Neural cell (in vitro differentiated cells): ENCODE results near the gene TULP4. TPM values are rescaled to one million over a fixed set of nuclear protein-coding genes. Genes with fewer than 3 reads are reported as not detected.

Source experiments
- H2AFZ ChIP-seq: fragments of 200-600, 300-800 bp; sonication (generic), shearing (Covaris generic); 2 replicates; pipeline ENCODE4 v1.6.0; 2014; ENCODE audit warnings: low read depth, mild to moderate bottlenecking, antibody characterized with exemption, low read length, moderate library complexity
- H3F3A ChIP-seq: fragments of 200-600 bp; shearing (Covaris generic); 2 replicates; pipeline ENCODE4 v1.6.1; 2016; ENCODE audit warnings: mild to moderate bottlenecking, moderate library complexity, mixed read lengths, antibody characterized with exemption, low read length; ENCODE audit not compliant: insufficient read depth, poor library complexity, severe bottlenecking
- H3K27ac ChIP-seq: fragments of 200-600, 300-800 bp; sonication (generic), shearing (Covaris generic); 2 replicates; pipeline ENCODE4 v1.5.1; 2014; ENCODE audit warnings: mild to moderate bottlenecking, low read length, moderate library complexity
- H3K27me3 ChIP-seq: fragments of 300-800, 200-600 bp; sonication (generic), shearing (Covaris generic); 2 replicates; pipeline ENCODE4 v1.6.0; 2014; ENCODE audit warnings: mild to moderate bottlenecking, low read depth, low read length, moderate library complexity; ENCODE audit not compliant: insufficient read depth
- H3K36me3 ChIP-seq: fragments of 300-800, 200-600 bp; sonication (generic), shearing (Covaris generic); 2 replicates; pipeline ENCODE4 v1.5.1; 2014; ENCODE audit warnings: mild to moderate bottlenecking, antibody characterized with exemption, low read length, moderate library complexity; ENCODE audit not compliant: insufficient read depth
- H3K4me2 ChIP-seq: fragments of 300-800, 200-600 bp; sonication (generic), shearing (Covaris generic); 2 replicates; pipeline ENCODE4 v1.6.0; 2014; ENCODE audit warnings: mild to moderate bottlenecking, low read length
- H3K4me3 ChIP-seq: fragments of 300-800, 200-600 bp; sonication (generic), shearing (Covaris generic); 2 replicates; pipeline ENCODE4 v1.5.1; 2014; ENCODE audit warnings: mild to moderate bottlenecking, low read length, moderate library complexity
- H3K79me2 ChIP-seq: fragments of 200-600 bp; shearing (Covaris generic); replicated peaks from 2 replicates; pipeline ENCODE4 v1.6.0; 2014; ENCODE audit warnings: mild to moderate bottlenecking, low read length, moderate library complexity; ENCODE audit not compliant: insufficient read depth
- H3K9ac ChIP-seq: fragments of 300-800, 200-600 bp; sonication (generic), shearing (Covaris generic); 2 replicates; pipeline ENCODE4 v1.6.1; 2016; ENCODE audit warnings: mild to moderate bottlenecking, low read length, mixed read lengths
- H3K9me2 ChIP-seq: fragments of 200-600 bp; shearing (Covaris generic); 2 replicates; pipeline ENCODE4 v1.6.1; 2016; ENCODE audit warnings: mild to moderate bottlenecking, low read length, mixed read lengths; ENCODE audit not compliant: insufficient read depth
- H3K9me3 ChIP-seq: fragments of 200-600, 300-800 bp; sonication (generic), shearing (Covaris generic); 2 replicates; pipeline ENCODE4 v1.6.1; 2016; ENCODE audit warnings: mild to moderate bottlenecking, mixed run types, low read length, moderate library complexity, mixed read lengths
- H4K20me1 ChIP-seq: fragments of 200-600 bp; shearing (Covaris generic); 2 replicates; pipeline ENCODE4 v1.6.1; 2016; ENCODE audit warnings: mild to moderate bottlenecking, mixed run types; ENCODE audit not compliant: insufficient read depth
- EP300 ChIP-seq: fragments of 450-650 bp; conservative IDR thresholded peaks from 2 replicates; pipeline ENCODE4 v1.6.1; 2014; ENCODE audit warnings: antibody characterized with exemption, mild to moderate bottlenecking, moderate library complexity; ENCODE audit not compliant: poor library complexity, severe bottlenecking
- EZH2 ChIP-seq: fragments of 200-600, 300-800 bp; shearing (Covaris generic), sonication (generic); IDR thresholded peaks from 2 replicates; pipeline ENCODE4 v1.6.1; 2014; ENCODE audit warnings: antibody characterized with exemption, low read length, borderline replicate concordance, mild to moderate bottlenecking; ENCODE audit not compliant: insufficient read depth, poor library complexity, severe bottlenecking
- MXI1 ChIP-seq: fragments of 450-650 bp; conservative IDR thresholded peaks from 2 replicates; pipeline ENCODE4 v1.6.1; 2014; ENCODE audit warnings: antibody characterized with exemption, mild to moderate bottlenecking; ENCODE audit not compliant: poor library complexity, severe bottlenecking
- POLR2AphosphoS5 ChIP-seq: IDR thresholded peaks from 2 replicates; pipeline ENCODE4 v1.6.1; 2012
- RAD21 ChIP-seq: fragments of 450-650 bp; conservative IDR thresholded peaks from 2 replicates; pipeline ENCODE4 v1.6.1; 2014; ENCODE audit warnings: antibody characterized with exemption, mild to moderate bottlenecking, moderate library complexity
- REST ChIP-seq: IDR thresholded peaks from 2 replicates; pipeline ENCODE4 v1.6.1; 2012; ENCODE audit warnings: borderline replicate concordance
- SMC3 ChIP-seq: fragments of 450-650 bp; conservative IDR thresholded peaks from 2 replicates; pipeline ENCODE4 v1.6.1; 2014; ENCODE audit warnings: antibody characterized with exemption, mild to moderate bottlenecking, moderate library complexity; ENCODE audit not compliant: poor library complexity
- TAF1 ChIP-seq: IDR thresholded peaks from 2 replicates; pipeline ENCODE4 v1.6.1; 2012; ENCODE audit warnings: low read depth
- polyA plus RNA-seq: library from polyadenylated mRNA; depleted of rRNA; stranded (reverse); fragments of >200 nt; gene quantifications from 2 replicates; pipeline ENCODE4 v1.2.3, GENCODE V29; 2014
- TF ChIP-seq, protein P1 (sequence below): fragments of 450-650 bp; IDR thresholded peaks from 2 replicates; pipeline ENCODE4 v1.5.1; 2014; ENCODE audit warnings: antibody characterized with exemption, mild to moderate bottlenecking, moderate library complexity; ENCODE audit not compliant: poor library complexity, severe bottlenecking

TULP4 gene
- polyA plus RNA-seq, 1 donor from 2014 or later: 30.6 TPM

GRCh38 chr6:158312672-158313397, 570 bp downstream of the TULP4 start (continued):
- no peak for TF ChIP-seq MXI1

DNA sequence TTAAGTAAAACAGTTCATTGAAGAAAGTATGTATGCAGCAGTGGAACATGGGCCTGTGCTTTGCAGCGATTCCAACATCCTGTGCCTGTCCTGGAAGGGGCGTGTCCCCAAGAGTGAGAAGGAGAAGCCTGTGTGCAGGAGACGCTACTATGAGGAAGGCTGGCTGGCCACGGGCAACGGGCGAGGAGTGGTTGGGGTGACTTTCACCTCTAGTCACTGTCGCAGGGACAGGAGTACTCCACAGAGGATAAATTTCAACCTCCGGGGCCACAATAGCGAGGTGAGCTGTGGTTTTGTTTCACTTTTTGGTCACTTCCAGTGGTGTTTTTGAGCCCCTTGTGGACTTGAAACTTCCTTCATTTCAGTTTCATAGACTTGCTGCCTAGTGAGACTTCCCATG, 1.7 kb downstream of the TULP4 start:
- Histone ChIP-seq H3F3A (no peaks in the 10 kb centered on the region), H3K4me3 (no peak overlapping the region), H3K27me3 (no peaks in the 10 kb centered on the region), H3K9me2 (no peaks in the 10 kb centered on the region), H3K36me3 (peaks cover 30% of the 10 kb centered on the region), H3K27ac (no peak overlapping the region), H3K4me2 (no peak overlapping the region), H2AFZ (no peak overlapping the region), H4K20me1 (peaks cover 3% of the 10 kb centered on the region), H3K9ac (no peak overlapping the region), H3K79me2 (peaks cover 18% of the 10 kb centered on the region), H3K9me3 (peaks cover 7% of the 10 kb centered on the region)
- TF ChIP-seq TAF1 (no peak), EP300 (no peak), REST (no peak), EZH2 (no peak), SMC3 (no peak)

GRCh38 chr6:158314737-158315136, 2.5 kb downstream of the TULP4 start:
- Histone ChIP-seq H3K27me3 (no peaks in the 10 kb centered on the region), H3K27ac (no peak overlapping the region), H3K79me2 (peaks cover 18% of the 10 kb centered on the region), H3K4me2 (no peak overlapping the region), H3K36me3 (peaks cover 30% of the 10 kb centered on the region), H3K9me2 (no peaks in the 10 kb centered on the region), H3K9ac (no peak overlapping the region), H3K9me3 (peaks cover 7% of the 10 kb centered on the region), H3K4me3 (no peak overlapping the region), H4K20me1 (peaks cover 3% of the 10 kb centered on the region), H3F3A (no peaks in the 10 kb centered on the region), H2AFZ (no peak overlapping the region)
- TF ChIP-seq MXI1 (no peak), POLR2AphosphoS5 (no peak), SMC3 (no peak)

DNA sequence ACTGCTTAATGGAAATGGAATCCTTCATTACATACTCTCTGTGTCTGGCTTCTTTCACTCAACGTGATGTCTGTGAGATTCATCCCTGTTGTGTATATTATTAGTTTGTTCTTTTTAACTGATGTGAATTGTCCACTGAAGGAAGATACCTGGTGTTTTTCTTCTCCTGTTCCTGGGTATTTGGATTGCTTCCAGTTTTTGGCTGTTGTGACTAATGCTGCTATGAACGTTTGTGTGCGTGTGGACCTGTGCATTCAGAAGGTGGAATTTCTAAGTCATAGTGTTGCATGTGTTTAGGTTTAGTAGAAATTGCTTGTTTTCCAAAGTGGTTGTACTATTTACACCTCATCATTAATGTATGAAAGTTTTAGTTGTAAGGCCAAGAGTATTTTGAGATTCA, 3.8 kb downstream of the TULP4 start:
- no peak overlapping the region for H3K9ac ChIP-seq
- no peaks in the 10 kb centered on the region for H3K9me2 ChIP-seq
- no peak overlapping the region for H3K4me3 ChIP-seq
- peaks cover 3% of the 10 kb centered on the region for H4K20me1 ChIP-seq
- H3K36me3 ChIP-seq: peaks cover 29% of the 10 kb centered on the region
- H3K4me2 ChIP-seq: no peak overlapping the region
- TF ChIP-seq TAF1 (no peak), EZH2 (no peak), EP300 (no peak), POLR2AphosphoS5 (no peak), RAD21 (no peak), SMC3 (no peak), REST (no peak), MXI1 (no peak)
- TF ChIP-seq, protein P1, sequence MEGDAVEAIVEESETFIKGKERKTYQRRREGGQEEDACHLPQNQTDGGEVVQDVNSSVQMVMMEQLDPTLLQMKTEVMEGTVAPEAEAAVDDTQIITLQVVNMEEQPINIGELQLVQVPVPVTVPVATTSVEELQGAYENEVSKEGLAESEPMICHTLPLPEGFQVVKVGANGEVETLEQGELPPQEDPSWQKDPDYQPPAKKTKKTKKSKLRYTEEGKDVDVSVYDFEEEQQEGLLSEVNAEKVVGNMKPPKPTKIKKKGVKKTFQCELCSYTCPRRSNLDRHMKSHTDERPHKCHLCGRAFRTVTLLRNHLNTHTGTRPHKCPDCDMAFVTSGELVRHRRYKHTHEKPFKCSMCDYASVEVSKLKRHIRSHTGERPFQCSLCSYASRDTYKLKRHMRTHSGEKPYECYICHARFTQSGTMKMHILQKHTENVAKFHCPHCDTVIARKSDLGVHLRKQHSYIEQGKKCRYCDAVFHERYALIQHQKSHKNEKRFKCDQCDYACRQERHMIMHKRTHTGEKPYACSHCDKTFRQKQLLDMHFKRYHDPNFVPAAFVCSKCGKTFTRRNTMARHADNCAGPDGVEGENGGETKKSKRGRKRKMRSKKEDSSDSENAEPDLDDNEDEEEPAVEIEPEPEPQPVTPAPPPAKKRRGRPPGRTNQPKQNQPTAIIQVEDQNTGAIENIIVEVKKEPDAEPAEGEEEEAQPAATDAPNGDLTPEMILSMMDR: no peak
- H3K79me2 ChIP-seq: peaks cover 23% of the 10 kb centered on the region
- H3K27ac ChIP-seq: no peak overlapping the region
- no peaks in the 10 kb centered on the region for H3K27me3 ChIP-seq
- peaks cover 7% of the 10 kb centered on the region for H3K9me3 ChIP-seq
- no peak overlapping the region for H2AFZ ChIP-seq
- H3F3A ChIP-seq: no peaks in the 10 kb centered on the region
